HCT116 (cell line): ENCODE results near the gene DNAJA2. TPM values are rescaled to one million over a fixed set of nuclear protein-coding genes. Genes with fewer than 3 reads are reported as not detected.

Experiments used
- ATAC-seq: fragments of 200-7000 bp; cut with Tn5 transposase; 2 replicates; pipeline ENCODE4 v1.9.1; 2020; ENCODE audit warnings: mild to moderate bottlenecking, moderate library complexity
- BruUV-seq: library from RNA; stranded (reverse); fragments of 400-500 nt; replicated peaks from 2 replicates; lab custom pipeline; 2021; lab: Mats Ljungman, UMichigan
- CTCF ChIA-PET: fragments of 300-600 bp; sonication (Branson Sonifier 250); formaldehyde crosslinking; loops from one replicate; lab custom pipeline; 2021; ENCODE audit warnings: antibody characterized with exemption; lab: Charles Lee
- POLR2A ChIA-PET: fragments of 300-600, 350-600 bp; sonication (Branson Sonifier 250); formaldehyde crosslinking; loops from one replicate; lab custom pipeline; 2021; ENCODE audit warnings: antibody characterized with exemption; lab: Charles Lee
- RAD21 ChIA-PET, 2 experiments: fragments of 300-600 bp; sonication (Branson Sonifier 250); formaldehyde crosslinking; loops; one replicate each; lab custom pipeline; 2023; ENCODE audit warnings: low total read pairs in 2 of 2; ENCODE audit not compliant: uncharacterized antibody in 2 of 2, unreplicated experiment in 2 of 2, low non-redundant PET in 1 of 2; lab: Charles Lee
- DNase-seq: peaks from one replicate; pipeline ENCODE4 v3.0.0-alpha.2; 2010; ENCODE audit warnings: low read depth, low spot score
- H2AFZ ChIP-seq: fragments of 200-600 bp; shearing (Covaris generic), sonication (generic); 2 replicates; pipeline ENCODE4 v1.6.1; 2017; ENCODE audit warnings: low read depth, mixed run types, mixed read lengths, antibody characterized with exemption, low read length; ENCODE audit not compliant: poor library complexity, severe bottlenecking
- H3K27ac ChIP-seq: 2 replicates; pipeline ENCODE4 v1.5.1; 2012; ENCODE audit warnings: low read depth, low read length
- H3K27me3 ChIP-seq: fragments of 200-600 bp; sonication (generic); 2 replicates; pipeline ENCODE4 v1.6.1; 2016; ENCODE audit warnings: mixed run types, low read length, mixed read lengths; ENCODE audit not compliant: insufficient read depth
- H3K36me3 ChIP-seq, 2 experiments: fragments of 200-500 bp in 1 of 2; fragments of 200-600 bp in 1 of 2; sonication (Bioruptor generic) in 1 of 2; sonication (generic) in 1 of 2; 2 replicates each; pipeline versions ENCODE4 v1.5.1 to v1.6.1; 2014 to 2016; ENCODE audit warnings: low read length in 2 of 2, inconsistent platforms in 1 of 2, mixed read lengths in 1 of 2, mixed run types in 1 of 2; ENCODE audit not compliant: insufficient read depth in 2 of 2, control insufficient read depth in 1 of 2
- H3K4me1 ChIP-seq, 2 experiments: fragments of 200-600 bp in 1 of 2; sonication (generic) in 1 of 2; 2 replicates each; pipeline versions ENCODE4 v1.5.1 to v1.6.1; 2012 to 2017; ENCODE audit warnings: low read length in 2 of 2, inconsistent platforms in 1 of 2, mild to moderate bottlenecking in 1 of 2, mixed read lengths in 1 of 2, mixed run types in 1 of 2, moderate library complexity in 1 of 2; ENCODE audit not compliant: insufficient read depth in 2 of 2, control insufficient read depth in 1 of 2
- H3K4me2 ChIP-seq: fragments of 200-600 bp; sonication (generic); 2 replicates; pipeline ENCODE4 v1.6.1; 2017; ENCODE audit warnings: mixed run types, low read length, mixed read lengths
- H3K4me3 ChIP-seq, 2 experiments: fragments of 200-600 bp in 1 of 2; sonication (generic) in 1 of 2; replicated peaks in 1 of 2; 2 replicates each; pipeline ENCODE4 v1.5.1; 2011 to 2016; ENCODE audit warnings: low read length in 2 of 2, control low read depth in 1 of 2, low read depth in 1 of 2, mild to moderate bottlenecking in 1 of 2, mixed read lengths in 1 of 2, mixed run types in 1 of 2
- H3K79me2 ChIP-seq: fragments of 200-600 bp; sonication (generic); 2 replicates; pipeline ENCODE4 v1.6.1; 2017; ENCODE audit warnings: mild to moderate bottlenecking, mixed run types, low read length, moderate library complexity, mixed read lengths; ENCODE audit not compliant: insufficient read depth
- H3K9ac ChIP-seq: fragments of 200-600 bp; sonication (generic); 2 replicates; pipeline ENCODE4 v1.6.1; 2016; ENCODE audit warnings: low read length, mixed read lengths
- H3K9me2 ChIP-seq: fragments of 200-600 bp; sonication (generic), shearing (Covaris generic); 2 replicates; pipeline ENCODE4 v1.6.1; 2017; ENCODE audit warnings: mixed run types, mild to moderate bottlenecking, moderate library complexity; ENCODE audit not compliant: insufficient read depth
- H3K9me3 ChIP-seq, 2 experiments: fragments of 200-500 bp in 1 of 2; fragments of 200-600 bp in 1 of 2; sonication (Bioruptor generic) in 1 of 2; sonication (generic) in 1 of 2; 2 replicates each; pipeline ENCODE4 v1.6.1; 2014 to 2017; ENCODE audit warnings: low read length in 2 of 2, mixed read lengths in 2 of 2, inconsistent platforms in 1 of 2, low read depth in 1 of 2, mild to moderate bottlenecking in 1 of 2, mixed run types in 1 of 2, moderate library complexity in 1 of 2; ENCODE audit not compliant: control insufficient read depth in 1 of 2, insufficient read depth in 1 of 2
- H4K20me1 ChIP-seq: fragments of 200-600 bp; sonication (generic), shearing (Covaris generic); 2 replicates; pipeline ENCODE4 v1.6.1; 2017; ENCODE audit warnings: mixed run types, mild to moderate bottlenecking, moderate library complexity; ENCODE audit not compliant: insufficient read depth
- CEBPB ChIP-seq: IDR thresholded peaks from 2 replicates; pipeline ENCODE4 v1.6.1; 2012; ENCODE audit warnings: low read depth
- EGR1 ChIP-seq: IDR thresholded peaks from 2 replicates; pipeline ENCODE4 v1.6.1; 2012; ENCODE audit warnings: low read depth
- ELF1 ChIP-seq: IDR thresholded peaks from 2 replicates; pipeline ENCODE4 v1.6.1; 2012; ENCODE audit warnings: low read depth, borderline replicate concordance
- EZH2 ChIP-seq: fragments of 200-600 bp; sonication (generic); IDR thresholded peaks from 2 replicates; pipeline ENCODE4 v1.6.1; 2017; ENCODE audit warnings: antibody characterized with exemption, mixed run types
- FOSL1 ChIP-seq: IDR thresholded peaks from 2 replicates; pipeline ENCODE4 v1.6.1; 2012; ENCODE audit warnings: low read depth
- JUND ChIP-seq: IDR thresholded peaks from 2 replicates; pipeline ENCODE4 v1.6.1; 2012
- MAX ChIP-seq: IDR thresholded peaks from 2 replicates; pipeline ENCODE4 v1.6.1; 2012
- POLR2A ChIP-seq: IDR thresholded peaks from 2 replicates; pipeline ENCODE4 v1.7.0; 2011; ENCODE audit warnings: borderline replicate concordance; ENCODE audit not compliant: insufficient read depth, insufficient read length; ENCODE audit errors: extremely low read depth
- POLR2AphosphoS5 ChIP-seq: IDR thresholded peaks from 2 replicates; pipeline ENCODE4 v1.6.1; 2011; ENCODE audit warnings: mild to moderate bottlenecking, low read depth, low read length, moderate library complexity
- ZNF274 ChIP-seq: fragments of 200-500 bp; sonication (Bioruptor generic); IDR thresholded peaks from 2 replicates; pipeline ENCODE4 v1.6.1; 2014; ENCODE audit warnings: mild to moderate bottlenecking, low read depth, low read length, inconsistent platforms
- intact Hi-C: fragments of 100-400 bp; cut with micrococcal nuclease; formaldehyde crosslinking; loops from 2 replicates; pipeline ENCODE4 v1.10.0; 2022
- total RNA-seq: library from RNA; stranded (reverse); gene quantifications from one replicate; pipeline ENCODE4 v1.2.1, GENCODE V29; 2021; ENCODE audit not compliant: unreplicated experiment
- TF ChIP-seq, protein P1 (sequence below): IDR thresholded peaks from 2 replicates; pipeline ENCODE4 v1.6.1; 2011; ENCODE audit warnings: mild to moderate bottlenecking, low read length, moderate library complexity; ENCODE audit not compliant: insufficient replicate concordance; ENCODE audit errors: extremely low read depth
- TF ChIP-seq, protein P2 (sequence below): IDR thresholded peaks from 2 replicates; pipeline ENCODE4 v1.6.1; 2012; ENCODE audit warnings: low read depth

The DNAJA2 gene
- total RNA-seq, 1 experiment from 2014 or later = 68.2 TPM

DNA sequence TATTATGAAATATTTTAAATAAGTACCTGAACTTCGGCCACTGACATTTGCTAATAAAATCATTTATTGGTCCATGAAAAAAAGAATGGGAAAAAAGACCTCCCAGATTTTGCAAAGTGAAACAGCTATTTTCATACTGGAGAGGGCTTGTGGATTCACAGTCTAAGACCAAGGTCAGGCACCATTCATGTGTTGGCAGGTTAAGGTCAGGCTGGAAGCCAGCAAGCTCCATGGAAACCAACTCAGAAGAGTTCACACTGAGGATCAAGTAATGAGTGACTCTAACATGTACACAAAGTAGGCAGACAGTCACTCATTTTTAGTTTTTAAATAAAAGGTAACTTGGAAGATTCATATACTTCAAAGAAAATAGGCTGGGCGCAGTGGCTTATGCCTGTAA, 3.4 kb downstream of the DNAJA2 start:
- RAD21 ChIA-PET = no interaction called here

DNA sequence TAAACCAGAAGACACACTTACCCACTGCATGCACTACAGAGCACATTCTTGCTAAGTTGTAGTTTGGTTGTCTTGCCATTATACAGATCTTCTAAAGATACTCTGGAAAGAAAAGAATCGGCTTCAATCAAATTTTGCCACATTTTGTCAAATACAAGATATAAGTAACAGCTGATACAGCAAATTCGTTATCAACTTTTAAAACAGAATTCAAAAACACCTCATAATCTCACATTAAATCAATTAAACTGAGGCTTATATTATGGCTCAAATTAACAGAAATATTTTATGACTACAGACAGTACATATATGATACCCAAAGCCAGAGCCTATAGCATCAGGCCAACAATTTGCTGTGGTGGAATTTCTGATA, 5.4 kb downstream of the DNAJA2 start:
- H3K4me2 ChIP-seq = no peak overlapping the region
- H3K79me2 ChIP-seq = peaks cover 98% of the 10 kb centered on the region
- H4K20me1 ChIP-seq = peaks cover 22% of the 10 kb centered on the region; the same call in 1 of the 2 replicates
- no peak overlapping the region for H3K4me3 ChIP-seq
- no peaks in the 10 kb centered on the region for H3K9me2 ChIP-seq
- ATAC-seq (no peak), DNase-seq (no peak)
- TF ChIP-seq ZNF274 (no peak), POLR2A (no peak), JUND (no peak), EGR1 (no peak), ELF1 (no peak), MAX (no peak)
- TF ChIP-seq, protein P1, sequence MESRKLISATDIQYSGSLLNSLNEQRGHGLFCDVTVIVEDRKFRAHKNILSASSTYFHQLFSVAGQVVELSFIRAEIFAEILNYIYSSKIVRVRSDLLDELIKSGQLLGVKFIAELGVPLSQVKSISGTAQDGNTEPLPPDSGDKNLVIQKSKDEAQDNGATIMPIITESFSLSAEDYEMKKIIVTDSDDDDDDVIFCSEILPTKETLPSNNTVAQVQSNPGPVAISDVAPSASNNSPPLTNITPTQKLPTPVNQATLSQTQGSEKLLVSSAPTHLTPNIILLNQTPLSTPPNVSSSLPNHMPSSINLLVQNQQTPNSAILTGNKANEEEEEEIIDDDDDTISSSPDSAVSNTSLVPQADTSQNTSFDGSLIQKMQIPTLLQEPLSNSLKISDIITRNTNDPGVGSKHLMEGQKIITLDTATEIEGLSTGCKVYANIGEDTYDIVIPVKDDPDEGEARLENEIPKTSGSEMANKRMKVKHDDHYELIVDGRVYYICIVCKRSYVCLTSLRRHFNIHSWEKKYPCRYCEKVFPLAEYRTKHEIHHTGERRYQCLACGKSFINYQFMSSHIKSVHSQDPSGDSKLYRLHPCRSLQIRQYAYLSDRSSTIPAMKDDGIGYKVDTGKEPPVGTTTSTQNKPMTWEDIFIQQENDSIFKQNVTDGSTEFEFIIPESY = no peak
- TF ChIP-seq, protein P2, sequence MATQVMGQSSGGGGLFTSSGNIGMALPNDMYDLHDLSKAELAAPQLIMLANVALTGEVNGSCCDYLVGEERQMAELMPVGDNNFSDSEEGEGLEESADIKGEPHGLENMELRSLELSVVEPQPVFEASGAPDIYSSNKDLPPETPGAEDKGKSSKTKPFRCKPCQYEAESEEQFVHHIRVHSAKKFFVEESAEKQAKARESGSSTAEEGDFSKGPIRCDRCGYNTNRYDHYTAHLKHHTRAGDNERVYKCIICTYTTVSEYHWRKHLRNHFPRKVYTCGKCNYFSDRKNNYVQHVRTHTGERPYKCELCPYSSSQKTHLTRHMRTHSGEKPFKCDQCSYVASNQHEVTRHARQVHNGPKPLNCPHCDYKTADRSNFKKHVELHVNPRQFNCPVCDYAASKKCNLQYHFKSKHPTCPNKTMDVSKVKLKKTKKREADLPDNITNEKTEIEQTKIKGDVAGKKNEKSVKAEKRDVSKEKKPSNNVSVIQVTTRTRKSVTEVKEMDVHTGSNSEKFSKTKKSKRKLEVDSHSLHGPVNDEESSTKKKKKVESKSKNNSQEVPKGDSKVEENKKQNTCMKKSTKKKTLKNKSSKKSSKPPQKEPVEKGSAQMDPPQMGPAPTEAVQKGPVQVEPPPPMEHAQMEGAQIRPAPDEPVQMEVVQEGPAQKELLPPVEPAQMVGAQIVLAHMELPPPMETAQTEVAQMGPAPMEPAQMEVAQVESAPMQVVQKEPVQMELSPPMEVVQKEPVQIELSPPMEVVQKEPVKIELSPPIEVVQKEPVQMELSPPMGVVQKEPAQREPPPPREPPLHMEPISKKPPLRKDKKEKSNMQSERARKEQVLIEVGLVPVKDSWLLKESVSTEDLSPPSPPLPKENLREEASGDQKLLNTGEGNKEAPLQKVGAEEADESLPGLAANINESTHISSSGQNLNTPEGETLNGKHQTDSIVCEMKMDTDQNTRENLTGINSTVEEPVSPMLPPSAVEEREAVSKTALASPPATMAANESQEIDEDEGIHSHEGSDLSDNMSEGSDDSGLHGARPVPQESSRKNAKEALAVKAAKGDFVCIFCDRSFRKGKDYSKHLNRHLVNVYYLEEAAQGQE = no peak
- H2AFZ ChIP-seq = no peak overlapping the region
- intact Hi-C loops = no loop called here
- no TSS peak for BruUV-seq
- POLR2A ChIA-PET = no interaction called here
- no peak overlapping the region for H3K9ac ChIP-seq
- peaks cover 5 to 7% of the 10 kb centered on the region in 2 experiments; a peak in 3 of 4 replicates for H3K4me1 ChIP-seq
- H3K9me3 ChIP-seq = no peaks in the 10 kb centered on the region
- RAD21 ChIA-PET = no interaction called here
- H3K27ac ChIP-seq = no peak overlapping the region
- H3K36me3 ChIP-seq = peaks cover 64 to 65% of the 10 kb centered on the region in 2 experiments
- CTCF ChIA-PET = no interaction called here
- no peaks in the 10 kb centered on the region for H3K27me3 ChIP-seq

More for the DNA sequence above, 3.4 kb downstream of the DNAJA2 start:
- Histone ChIP-seq H3K4me2 (no peak overlapping the region), H3K4me3 (no peak overlapping the region), H2AFZ (no peak overlapping the region), H3K9me3 (no peaks in the 10 kb centered on the region), H3K79me2 (peaks cover 84% of the 10 kb centered on the region), H3K4me1 (peaks cover 5 to 20% of the 10 kb centered on the region in 2 experiments), H3K27me3 (no peaks in the 10 kb centered on the region), H3K36me3 (peaks cover 45 to 48% of the 10 kb centered on the region in 2 experiments), H3K9me2 (no peaks in the 10 kb centered on the region), H3K9ac (no peak overlapping the region), H4K20me1 (peaks cover 17% of the 10 kb centered on the region; the same call in 1 of the 2 replicates), H3K27ac (no peak overlapping the region)
- no TSS peak for BruUV-seq
- DNase-seq = no peak
- ATAC-seq = no peak
- intact Hi-C loops = no loop called here
- TF ChIP-seq EZH2 (no peak), CEBPB (no peak), FOSL1 (no peak), POLR2AphosphoS5 (no peak)
- CTCF ChIA-PET = interaction anchor here (1.0 kb wide), 1 partner anchor 296 kb away, joined by 5 read pairs; no protein-coding TSS in a partner anchor
- POLR2A ChIA-PET = no interaction called here
